RWPE2 (cell line): ENCODE data around the gene RALGAPB.

Source experiments
- ATAC-seq: fragments of 200-7000 bp; cut with Tn5 transposase; 3 replicates; pipeline ENCODE4 v1.9.1; 2021; ENCODE audit warnings: low read depth
- DNase-seq: peaks from one replicate; pipeline ENCODE4 v3.0.0-alpha.2; 2020; ENCODE audit warnings: low spot score
- H3K27ac ChIP-seq: fragments of 450-650 bp; 2 replicates; pipeline ENCODE4 v1.5.1; 2017; ENCODE audit warnings: mild to moderate bottlenecking; ENCODE audit not compliant: poor library complexity, severe bottlenecking
- H3K27me3 ChIP-seq: fragments of 250-450 bp; sonication (Bioruptor Pico); 2 replicates; pipeline ENCODE4 v1.5.1; 2021; ENCODE audit warnings: mild to moderate bottlenecking, moderate library complexity; ENCODE audit not compliant: insufficient read depth, poor library complexity, severe bottlenecking
- H3K36me3 ChIP-seq: fragments of 250-450 bp; sonication (Bioruptor Pico); 2 replicates; pipeline ENCODE4 v1.5.1; 2020; ENCODE audit warnings: low read depth, mild to moderate bottlenecking, moderate library complexity
- H3K4me1 ChIP-seq: fragments of 250-450 bp; sonication (Bioruptor Pico); 2 replicates; pipeline ENCODE4 v1.5.1; 2021; ENCODE audit warnings: mild to moderate bottlenecking, moderate library complexity; ENCODE audit not compliant: insufficient read depth, poor library complexity, severe bottlenecking
- H3K4me3 ChIP-seq: fragments of 250-450 bp; sonication (Bioruptor Pico); 2 replicates; pipeline ENCODE4 v1.5.1; 2021; ENCODE audit warnings: mild to moderate bottlenecking, moderate library complexity; ENCODE audit not compliant: severe bottlenecking
- H3K9me3 ChIP-seq: fragments of 250-450 bp; sonication (Bioruptor Pico); 2 replicates; pipeline ENCODE4 v1.5.1; 2021; ENCODE audit warnings: mild to moderate bottlenecking, moderate library complexity; ENCODE audit not compliant: severe bottlenecking
- TF ChIP-seq, protein P1 (sequence below): fragments of 450-650 bp; IDR thresholded peaks from one replicate; pipeline ENCODE4 v1.5.1; 2017; ENCODE audit warnings: mild to moderate bottlenecking, moderate library complexity; ENCODE audit not compliant: poor library complexity, severe bottlenecking

The RALGAPB gene

DNA sequence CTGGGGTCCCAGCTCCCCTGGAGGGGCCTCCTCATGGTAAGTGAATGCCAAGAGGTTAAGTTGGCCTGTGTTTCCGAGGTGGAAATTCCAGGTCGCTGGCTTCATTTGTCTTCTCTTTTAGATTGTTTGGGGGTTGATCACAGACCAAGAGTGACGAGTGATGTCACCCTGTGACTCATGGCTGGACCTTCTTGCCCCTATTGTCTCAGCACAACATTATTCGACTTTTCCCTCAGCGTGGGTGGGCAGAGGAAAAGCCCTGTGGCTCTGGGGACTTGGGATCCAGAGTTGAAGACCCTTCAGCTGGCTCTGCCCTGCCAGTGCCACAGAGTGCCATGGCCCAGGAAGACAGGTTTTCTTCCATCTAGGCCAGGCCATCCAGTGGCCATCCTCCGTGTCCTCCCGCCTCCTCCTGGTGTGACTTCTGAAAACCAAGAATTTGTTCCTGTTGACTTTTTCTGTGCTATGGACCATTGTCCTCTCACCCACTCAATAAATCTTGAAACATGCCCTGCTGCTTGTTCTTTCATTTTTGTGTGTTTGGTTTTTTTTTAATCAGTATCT, 22.1 kb upstream of the RALGAPB start:
- H3K4me1 ChIP-seq, result peaks cover 11% of the 10 kb centered on the region
- no peak for ATAC-seq
- H3K36me3 ChIP-seq, result peaks cover 32% of the 10 kb centered on the region
- no peak overlapping the region for H3K27ac ChIP-seq
- no peaks in the 10 kb centered on the region for H3K27me3 ChIP-seq
- peak; percentile 57 for DNase-seq
- TF ChIP-seq, protein P1, sequence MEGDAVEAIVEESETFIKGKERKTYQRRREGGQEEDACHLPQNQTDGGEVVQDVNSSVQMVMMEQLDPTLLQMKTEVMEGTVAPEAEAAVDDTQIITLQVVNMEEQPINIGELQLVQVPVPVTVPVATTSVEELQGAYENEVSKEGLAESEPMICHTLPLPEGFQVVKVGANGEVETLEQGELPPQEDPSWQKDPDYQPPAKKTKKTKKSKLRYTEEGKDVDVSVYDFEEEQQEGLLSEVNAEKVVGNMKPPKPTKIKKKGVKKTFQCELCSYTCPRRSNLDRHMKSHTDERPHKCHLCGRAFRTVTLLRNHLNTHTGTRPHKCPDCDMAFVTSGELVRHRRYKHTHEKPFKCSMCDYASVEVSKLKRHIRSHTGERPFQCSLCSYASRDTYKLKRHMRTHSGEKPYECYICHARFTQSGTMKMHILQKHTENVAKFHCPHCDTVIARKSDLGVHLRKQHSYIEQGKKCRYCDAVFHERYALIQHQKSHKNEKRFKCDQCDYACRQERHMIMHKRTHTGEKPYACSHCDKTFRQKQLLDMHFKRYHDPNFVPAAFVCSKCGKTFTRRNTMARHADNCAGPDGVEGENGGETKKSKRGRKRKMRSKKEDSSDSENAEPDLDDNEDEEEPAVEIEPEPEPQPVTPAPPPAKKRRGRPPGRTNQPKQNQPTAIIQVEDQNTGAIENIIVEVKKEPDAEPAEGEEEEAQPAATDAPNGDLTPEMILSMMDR, result no peak
- H3K9me3 ChIP-seq, result no peaks in the 10 kb centered on the region
- H3K4me3 ChIP-seq, result no peak overlapping the region

DNA sequence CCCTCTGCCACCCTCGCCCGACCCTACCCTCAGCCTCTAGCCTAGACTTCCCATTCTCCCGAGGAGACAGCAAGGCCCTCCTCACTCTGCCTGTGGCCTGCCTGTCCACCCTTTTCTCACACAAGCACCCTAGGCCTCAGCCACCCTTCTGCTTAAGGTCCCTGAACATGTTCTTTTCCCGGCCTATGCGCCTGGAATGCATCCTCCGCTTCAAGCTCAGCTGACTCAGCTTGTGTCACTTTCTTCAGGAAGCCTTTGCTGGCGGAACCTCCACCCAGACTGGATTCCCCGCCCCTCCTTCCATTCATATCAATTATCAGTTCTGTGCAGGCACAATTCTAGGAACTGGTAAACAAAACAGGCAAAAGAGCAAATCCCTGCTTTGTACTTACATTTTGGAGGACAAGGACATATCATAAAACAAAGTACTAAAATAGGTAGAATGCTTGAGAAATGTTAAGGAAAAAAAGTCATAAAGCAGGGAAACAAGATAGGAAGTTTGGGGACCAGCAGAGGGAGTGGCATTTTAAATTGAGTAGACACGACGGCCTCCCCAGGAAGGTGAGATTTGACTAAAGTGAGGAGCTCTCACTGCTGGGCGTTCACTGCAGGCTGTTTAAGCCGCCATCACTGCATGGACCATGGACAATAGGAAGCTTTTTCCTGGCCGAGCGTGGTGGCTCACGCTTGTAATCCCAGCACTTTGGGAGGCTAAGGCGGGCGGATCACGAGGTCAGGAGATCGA, 19.6 kb upstream of the RALGAPB start:
- DNase-seq (peak; percentile 71), ATAC-seq (peak; percentile 83)
- TF ChIP-seq, protein P1, result peak; percentile 13
- H3K4me1 ChIP-seq, result peaks cover 11% of the 10 kb centered on the region
- H3K9me3 ChIP-seq, result no peaks in the 10 kb centered on the region
- H3K36me3 ChIP-seq, result peaks cover 30% of the 10 kb centered on the region
- no peaks in the 10 kb centered on the region for H3K27me3 ChIP-seq
- no peak overlapping the region for H3K4me3 ChIP-seq
- H3K27ac ChIP-seq, result peak overlapping the region; percentile 43

DNA sequence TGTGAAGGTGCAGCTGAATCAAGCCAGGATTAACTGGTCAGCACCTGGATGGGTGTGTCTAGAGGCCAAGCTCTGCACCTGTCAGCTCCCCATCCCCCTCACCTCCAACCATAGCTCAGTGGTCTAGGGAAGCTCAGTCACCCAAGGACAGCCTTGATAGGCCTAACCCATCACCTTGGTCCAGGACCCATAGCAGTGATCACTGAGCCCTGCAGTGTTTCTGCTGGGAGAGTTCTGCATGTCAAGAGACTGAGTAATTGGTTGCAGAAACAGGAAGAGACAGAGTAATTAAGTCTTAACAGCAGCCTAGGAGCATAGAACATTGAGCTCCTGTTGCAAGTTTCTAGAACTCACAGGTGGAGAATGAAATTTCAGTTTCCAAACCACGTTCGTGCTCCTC, 18.7 kb upstream of the RALGAPB start:
- DNase-seq (no peak), ATAC-seq (0 out of 3 replicates have a peak, but pooled peaks have one; percentile 11)
- Histone ChIP-seq H3K36me3 (peaks cover 21% of the 10 kb centered on the region), H3K9me3 (no peaks in the 10 kb centered on the region), H3K27ac (no peak overlapping the region), H3K27me3 (no peaks in the 10 kb centered on the region), H3K4me1 (peaks cover 11% of the 10 kb centered on the region), H3K4me3 (no peak overlapping the region)
- TF ChIP-seq, protein P1, result no peak

DNA sequence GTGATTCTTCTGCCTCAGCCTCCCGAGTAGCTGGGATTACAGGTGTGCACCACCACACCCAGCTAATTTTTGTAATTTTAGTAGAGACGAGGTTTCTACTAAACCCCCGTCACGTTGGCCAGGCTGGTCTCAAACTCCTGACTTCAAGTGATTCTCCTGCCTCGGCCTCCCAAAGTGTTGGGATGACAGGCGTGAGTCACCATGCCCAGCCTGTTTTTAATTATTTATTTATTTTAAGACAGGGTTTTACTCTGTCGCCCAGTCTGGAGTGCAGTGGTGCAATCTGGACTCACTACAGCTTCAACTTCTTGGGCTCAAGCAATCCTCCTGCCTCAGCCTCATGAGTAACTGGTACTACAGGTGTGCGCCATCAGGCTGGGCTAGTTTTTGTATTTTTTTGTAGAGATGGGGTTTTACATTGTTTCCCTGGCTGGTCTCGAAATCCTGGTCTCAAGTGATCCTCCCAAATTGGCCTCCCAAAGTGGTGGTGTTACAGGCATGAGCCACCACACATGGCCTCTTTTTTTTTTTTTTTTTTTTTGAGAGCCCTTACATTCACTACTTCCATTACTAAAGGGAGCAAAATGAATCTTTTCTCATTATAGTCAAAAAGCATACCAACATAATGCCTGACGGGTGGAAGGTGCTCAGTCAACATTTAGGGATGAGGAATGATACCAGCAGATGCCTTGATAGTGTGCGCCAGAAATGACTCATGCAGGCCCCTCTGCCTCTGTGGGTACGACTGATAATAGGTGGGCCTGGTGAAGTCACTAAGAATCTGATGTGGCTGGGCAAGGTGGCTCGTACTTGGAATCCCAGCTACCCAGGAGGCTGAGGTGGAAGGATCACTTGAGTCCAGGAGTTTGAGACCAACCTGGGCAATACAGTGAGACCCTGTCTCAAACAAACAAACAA, 17.8 kb upstream of the RALGAPB start:
- Histone ChIP-seq H3K9me3 (no peaks in the 10 kb centered on the region), H3K27me3 (no peaks in the 10 kb centered on the region), H3K4me1 (peaks cover 14% of the 10 kb centered on the region), H3K4me3 (no peak overlapping the region), H3K27ac (no peak overlapping the region), H3K36me3 (peaks cover 12% of the 10 kb centered on the region)
- TF ChIP-seq, protein P1, result no peak
- no peak for DNase-seq
- no peak for ATAC-seq
